K562 (cell line): ENCODE measurements around the gene ZNF319. TPM values are rescaled to one million over a fixed set of nuclear protein-coding genes. Genes with fewer than 3 reads are reported as not detected.
A peak's percentile ranks its signal among the peaks of the same experiment; 100 is the strongest.

Source experiments
- ATAC-seq: fragments of 200-7000 bp; cut with Tn5 transposase; 3 replicates; pipeline ENCODE4 v1.9.1; 2020; ENCODE audit warnings: moderate library complexity
- BruUV-seq: library from RNA; stranded (reverse); fragments of 400-500 nt; replicated peaks from 2 replicates; lab custom pipeline; 2021; lab: Mats Ljungman, UMichigan
- CTCF ChIA-PET: fragments of 300-600 bp; formaldehyde crosslinking; extraction: SDS; loops from one replicate; lab custom pipeline; 2021; ENCODE audit warnings: low intra/inter-chr PET ratio; lab: Yijun Ruan, JAX
- POLR2A ChIA-PET: fragments of 300-600, 350-650 bp; sonication (Branson Sonifier 250); formaldehyde crosslinking; extraction: SDS; loops from one replicate; lab custom pipeline; 2021; ENCODE audit warnings: antibody characterized with exemption, inconsistent platforms; lab: Yijun Ruan, JAX
- DNase-seq, 4 experiments: peaks; one replicate each; pipeline versions ENCODE4 v3.0.0 to v3.0.0-alpha.2; 2011 to 2018; ENCODE audit warnings: low spot score in 3 of 4, mixed read lengths in 3 of 4; ENCODE audit errors: extremely low read depth in 1 of 4
- FAIRE-seq: peaks from 2 replicates; lab custom pipeline; 2011; peaks lifted over from hg19 to GRCh38; lab: Jason Lieb, UNC
- H2AFZ ChIP-seq: 2 replicates; pipeline ENCODE4 v1.6.0; 2011; ENCODE audit warnings: low read depth, low read length, control low read depth, inconsistent platforms
- H3K27ac ChIP-seq: fragments of 200-600 bp; 3 replicates; pipeline ENCODE4 v1.8.0; 2011; ENCODE audit warnings: low read depth, mild to moderate bottlenecking, control low read depth, inconsistent platforms, low read length, moderate library complexity, mixed read lengths; ENCODE audit errors: extremely low read depth
- H3K27me3 ChIP-seq, 2 experiments: fragments of 300-600 bp in 1 of 2; 2 replicates in 1 of 2; 3 replicates in 1 of 2; pipeline versions ENCODE4 v1.6.0 to v1.8.0; 2011; ENCODE audit warnings: inconsistent platforms in 2 of 2, low read length in 2 of 2, mild to moderate bottlenecking in 1 of 2, mixed read lengths in 1 of 2, moderate library complexity in 1 of 2; ENCODE audit not compliant: control insufficient read depth in 2 of 2, insufficient read depth in 2 of 2
- H3K36me3 ChIP-seq: fragments of 300-600 bp; 3 replicates; pipeline ENCODE4 v1.8.0; 2011; ENCODE audit warnings: mild to moderate bottlenecking, low read length, inconsistent platforms; ENCODE audit not compliant: control insufficient read depth, insufficient read depth
- H3K4me1 ChIP-seq, 2 experiments: fragments of 200-600 bp in 1 of 2; replicated peaks in 1 of 2; 2 replicates in 1 of 2; 3 replicates in 1 of 2; pipeline versions ENCODE4 v1.5.1 to v1.8.0; 2011; ENCODE audit warnings: inconsistent platforms in 2 of 2, low read length in 2 of 2, mild to moderate bottlenecking in 1 of 2, mixed read lengths in 1 of 2, moderate library complexity in 1 of 2; ENCODE audit not compliant: control insufficient read depth in 2 of 2, insufficient read depth in 2 of 2
- H3K4me2 ChIP-seq: 2 replicates; pipeline ENCODE4 v1.6.1; 2011; ENCODE audit warnings: low read length, control low read depth, inconsistent platforms, mixed read lengths; ENCODE audit not compliant: insufficient read depth
- H3K4me3 ChIP-seq: fragments of 200-600 bp; sonication (generic), shearing (Covaris generic); 2 replicates; pipeline ENCODE4 v1.5.1; 2016; ENCODE audit warnings: control low read depth, inconsistent platforms
- H3K79me2 ChIP-seq: fragments of 200-600 bp; 3 replicates; pipeline ENCODE4 v1.8.0; 2011; ENCODE audit warnings: low read length, inconsistent platforms; ENCODE audit not compliant: control insufficient read depth, insufficient read depth
- H3K9ac ChIP-seq, 2 experiments: 2 replicates each; pipeline versions ENCODE4 v1.6.0 to v1.6.1; 2011; ENCODE audit warnings: low read depth in 2 of 2, low read length in 2 of 2, control low read depth in 1 of 2, inconsistent platforms in 1 of 2, mild to moderate bottlenecking in 1 of 2, mixed read lengths in 1 of 2; ENCODE audit not compliant: insufficient read depth in 1 of 2
- H3K9me1 ChIP-seq: one replicate; pipeline ENCODE4 v1.6.0; 2011; ENCODE audit warnings: inconsistent platforms, mild to moderate bottlenecking, low read length, moderate library complexity; ENCODE audit not compliant: control insufficient read depth, insufficient read depth
- H3K9me3 ChIP-seq: replicated peaks from 2 replicates; pipeline ENCODE4 v1.5.1; 2011; ENCODE audit warnings: low read depth, low read length, inconsistent platforms; ENCODE audit not compliant: control insufficient read depth, insufficient read depth
- H4K20me1 ChIP-seq: replicated peaks from 2 replicates; pipeline ENCODE4 v1.6.1; 2011; ENCODE audit warnings: low read length, inconsistent platforms, mixed read lengths; ENCODE audit not compliant: control insufficient read depth, insufficient read depth
- ADNP ChIP-seq: fragments of 200-800 bp; sonication (Bioruptor generic); IDR thresholded peaks from 2 replicates; pipeline ENCODE4 v1.6.1; 2016; ENCODE audit warnings: missing genetic modification characterization, missing compliant biosample characterization
- BCOR ChIP-seq: fragments of 450-650 bp; IDR thresholded peaks from 2 replicates; pipeline ENCODE4 v1.6.1; 2016
- KDM1A ChIP-seq, 2 experiments: fragments of 450-650 bp; IDR thresholded peaks; 2 replicates each; pipeline ENCODE4 v1.6.1; 2016; ENCODE audit warnings: mild to moderate bottlenecking in 2 of 2
- KLF1 ChIP-seq: fragments of 450-650 bp; IDR thresholded peaks from 2 replicates; pipeline ENCODE4 v1.6.1; 2016; ENCODE audit warnings: missing genetic modification characterization, missing compliant biosample characterization
- MECOM ChIP-seq: fragments of 250-450 bp; sonication (Bioruptor Pico); IDR thresholded peaks from 2 replicates; pipeline ENCODE4 v1.8.0; 2022; ENCODE audit warnings: inconsistent platforms
- RBM25 ChIP-seq: fragments of 200-400 bp; formaldehyde crosslinking; IDR thresholded peaks from 2 replicates; pipeline ENCODE4 v1.6.1; 2018; ENCODE audit warnings: low read length, low read depth, moderate library complexity; ENCODE audit not compliant: severe bottlenecking
- RCOR1 ChIP-seq, 2 experiments: IDR thresholded peaks; 2 replicates each; pipeline ENCODE4 v1.6.1; 2012; ENCODE audit warnings: low read depth in 2 of 2, low read length in 2 of 2, borderline replicate concordance in 1 of 2, improper control_type of control experiment in 1 of 2
- STAG1 ChIP-seq: sonication (generic); formaldehyde crosslinking; IDR thresholded peaks from 2 replicates; pipeline ENCODE4 v1.5.0; 2020; ENCODE audit warnings: missing genetic modification reagents, borderline replicate concordance
- WGBS: fragments of 100-300 bp; shearing (Covaris generic); methylation state at CpG from one replicate; pipeline ENCODE4 v1.1.6; 2016; ENCODE audit warnings: low coverage, mixed read lengths; ENCODE audit not compliant: insufficient coverage; ENCODE audit errors: missing lambda C conversion rate; 5-methylcytosine and 5-hydroxymethylcytosine counted together
- in situ Hi-C: fragments of 300-500 bp; cut with MboI; formaldehyde crosslinking; loops from 4 replicates; pipeline ENCODE4 v1.15.0; 2018; ENCODE audit warnings: inconsistent platforms, mixed read lengths
- intact Hi-C: fragments of 100-400 bp; cut with micrococcal nuclease; formaldehyde crosslinking; loops from 2 replicates; pipeline ENCODE4 v1.14.2; 2022
- polyA plus RNA-seq, 8 experiments: library from polyadenylated mRNA; depleted of rRNA in 4 of 8; stranded (reverse) in 5 of 8; unstranded in 3 of 8; fragments of >200 nt; fragmentation: Nextera tagmentation in 2 of 8; fragmentation: Illumina TruSeq in 1 of 8; extraction: Ambion mirVana in 2 of 8; extraction: Trizol in 1 of 8; gene quantifications; 2 replicates each; pipeline versions ENCODE4 v1.2.1 to v1.2.3, GENCODE V29; 2011 to 2014; ENCODE audit warnings: inconsistent platforms in 1 of 8, missing spikeins in 1 of 8
- total RNA-seq, 7 experiments: library from RNA; depleted of rRNA in 6 of 7; stranded (reverse); fragments of >200 nt in 6 of 7; fragmentation: Illumina TruSeq in 2 of 7; extraction: Trizol in 2 of 7; gene quantifications; 2 replicates each; pipeline versions ENCODE4 v1.2.1 to v1.2.3, GENCODE V29; 2011 to 2021; ENCODE audit warnings: low replicate concordance in 1 of 7

The ZNF319 gene
- total and polyA plus RNA-seq, 9 of the 15 experiments (the other 6 are each of a cell fraction or from before 2014, with no cell fraction given), result 0.20 to 5.7 (median 1.4) TPM

DNA sequence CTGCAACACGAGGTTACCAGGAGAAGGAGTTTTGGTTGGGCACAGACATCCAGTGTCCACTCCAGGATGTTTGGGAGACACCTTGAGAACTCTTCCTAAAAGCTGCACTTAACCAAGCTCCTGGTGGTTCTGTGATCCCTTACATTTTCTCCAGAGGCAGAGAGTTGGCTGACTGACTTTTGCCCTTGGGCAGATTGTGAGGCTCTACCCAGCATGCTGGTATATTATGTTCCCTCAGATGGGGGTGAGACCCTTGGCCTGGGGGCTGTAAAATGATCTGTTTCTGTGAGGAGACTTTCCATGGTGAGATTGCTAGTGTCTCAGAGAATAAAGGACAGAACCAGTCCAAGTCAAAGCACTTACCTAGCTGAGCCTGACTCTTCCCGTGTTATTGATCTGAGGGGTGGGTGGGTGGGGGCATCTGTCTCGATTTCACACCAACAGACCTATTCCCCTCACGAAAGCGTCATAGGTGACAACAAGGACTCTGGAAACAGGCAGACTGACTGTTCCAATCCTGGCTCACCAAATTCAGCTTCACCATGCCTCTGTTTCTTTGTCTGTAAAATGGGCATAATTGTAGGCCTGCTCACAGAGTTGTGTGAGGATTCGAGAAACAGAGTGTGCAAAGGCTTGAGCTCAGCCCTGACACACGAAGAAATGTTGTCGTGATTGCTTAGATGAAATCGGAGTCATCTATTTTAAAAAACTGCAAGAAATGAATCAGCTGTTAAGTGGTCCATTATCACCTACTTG is 12.9 kb upstream of the ZNF319 start:
- no peaks in the 10 kb centered on the region for H3K4me1 ChIP-seq
- no peak for FAIRE-seq
- no peak overlapping the region for H2AFZ ChIP-seq
- no peaks in the 10 kb centered on the region for H3K9me3 ChIP-seq
- in situ Hi-C loops, result loop anchor here (10.0 kb wide), 2 partner anchors 111 to 281 kb away; partner anchors contain the start of genes CFAP20 and PRSS54
- DNase-seq, result no peak
- ATAC-seq, result no peak
- no TSS peak for BruUV-seq
- H4K20me1 ChIP-seq, result no peaks in the 10 kb centered on the region
- H3K27me3 ChIP-seq, result no peaks in the 10 kb centered on the region
- H3K36me3 ChIP-seq, result peaks cover 51% of the 10 kb centered on the region; the same call in 2 of the 3 replicates
- TF ChIP-seq STAG1 (no peak), MECOM (CRISPR knock-in tag) (no peak), KLF1 (tag) (no peak), KDM1A (IDR thresholded peaks at IDR 0.05) (0 out of 4 replicates have a peak, but pooled peaks have one; percentile 16 to 31), ADNP (tag) (peak; percentile 26; the same call in 1 of the 2 replicates), RBM25 (peak; percentile 75), BCOR (peak; percentile 42; the same call in 1 of the 2 replicates), RCOR1 (IDR thresholded peaks at IDR 0.05; ENCODE audit: borderline replicate concordance in 1 of 2, low read depth in 2 of 2, low read length in 2 of 2) (0 out of 4 replicates have a peak, but pooled peaks of 1 of the 2 experiments have one; percentile 42)
- no peak overlapping the region for H3K4me2 ChIP-seq
- POLR2A ChIA-PET, result interaction anchor here (0.6 kb wide), 1 partner anchor 295 kb away, joined by 3 read pairs; no protein-coding TSS in a partner anchor
- H3K79me2 ChIP-seq, result no peaks in the 10 kb centered on the region; the same call in 2 of the 3 replicates
- CTCF ChIA-PET, result no interaction called here
- H3K9ac ChIP-seq, result no peak overlapping the region
- no peak overlapping the region for H3K4me3 ChIP-seq
- peaks cover 2% of the 10 kb centered on the region for H3K9me1 ChIP-seq
- H3K27ac ChIP-seq, result no peak overlapping the region
- 81% methylated on average over 9 of the region's 9 CpGs for WGBS
- intact Hi-C loops, result no loop called here
